ENCODE data around the gene RBP5. TPM values are rescaled to one million over a fixed set of nuclear protein-coding genes. Genes with fewer than 3 reads are reported as not detected.

The RBP5 gene
- total RNA-seq, 1 experiment from 2014 or later: not detected

DNA sequence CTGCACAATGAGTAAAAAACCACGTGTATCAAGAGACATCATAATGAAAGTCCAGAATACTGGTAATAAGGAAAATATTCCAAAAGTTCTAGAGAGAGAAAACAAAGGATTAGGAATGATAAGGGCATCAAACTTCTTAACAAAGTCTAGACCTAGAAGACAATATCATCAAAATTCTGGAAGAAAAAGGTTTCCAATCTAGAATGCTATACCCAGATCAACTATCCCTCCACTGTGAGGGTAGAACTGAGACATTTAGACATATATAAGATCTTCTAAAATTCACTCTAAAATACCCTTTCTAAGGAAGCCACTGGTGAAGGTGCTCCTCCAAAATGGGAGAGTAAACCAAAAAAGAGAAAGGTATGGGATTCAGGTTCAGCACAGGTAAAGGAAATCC, 22.6 kb downstream of the RBP5 start:
- H3K36me3 ChIP-seq (ENCODE audit: low read depth, low read length): peaks cover 5% of the 10 kb centered on the region; the same call in 1 of the 2 replicates
- H3K9ac ChIP-seq (ENCODE audit: low read length): no peak overlapping the region
- no TSS peak for BruUV-seq (replicated peaks)
- no peaks in the 10 kb centered on the region for H3K9me2 ChIP-seq (replicated peaks; ENCODE audit: low read length)
- no peak overlapping the region for H3K27ac ChIP-seq (ENCODE audit: low read length)
- ATAC-seq: no peak
- H2AFZ ChIP-seq (ENCODE audit: low read length): no peak overlapping the region
- H3F3A ChIP-seq (ENCODE audit: low read length, unreplicated experiment): no peaks in the 10 kb centered on the region
- H3K4me2 ChIP-seq (ENCODE audit: low read length): no peak overlapping the region
- TF ChIP-seq EZH2 (IDR thresholded peaks at IDR 0.05; ENCODE audit: low read length, unreplicated experiment): no peak
- no peak for TF ChIP-seq EZH2phosphoT487 (IDR thresholded peaks at IDR 0.05; ENCODE audit: borderline replicate concordance, low read length)
- TF ChIP-seq, protein P1, sequence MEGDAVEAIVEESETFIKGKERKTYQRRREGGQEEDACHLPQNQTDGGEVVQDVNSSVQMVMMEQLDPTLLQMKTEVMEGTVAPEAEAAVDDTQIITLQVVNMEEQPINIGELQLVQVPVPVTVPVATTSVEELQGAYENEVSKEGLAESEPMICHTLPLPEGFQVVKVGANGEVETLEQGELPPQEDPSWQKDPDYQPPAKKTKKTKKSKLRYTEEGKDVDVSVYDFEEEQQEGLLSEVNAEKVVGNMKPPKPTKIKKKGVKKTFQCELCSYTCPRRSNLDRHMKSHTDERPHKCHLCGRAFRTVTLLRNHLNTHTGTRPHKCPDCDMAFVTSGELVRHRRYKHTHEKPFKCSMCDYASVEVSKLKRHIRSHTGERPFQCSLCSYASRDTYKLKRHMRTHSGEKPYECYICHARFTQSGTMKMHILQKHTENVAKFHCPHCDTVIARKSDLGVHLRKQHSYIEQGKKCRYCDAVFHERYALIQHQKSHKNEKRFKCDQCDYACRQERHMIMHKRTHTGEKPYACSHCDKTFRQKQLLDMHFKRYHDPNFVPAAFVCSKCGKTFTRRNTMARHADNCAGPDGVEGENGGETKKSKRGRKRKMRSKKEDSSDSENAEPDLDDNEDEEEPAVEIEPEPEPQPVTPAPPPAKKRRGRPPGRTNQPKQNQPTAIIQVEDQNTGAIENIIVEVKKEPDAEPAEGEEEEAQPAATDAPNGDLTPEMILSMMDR (conservative IDR thresholded peaks at IDR 0.05; ENCODE audit: low read depth, low read length): no peak
- no peaks in the 10 kb centered on the region; the same call in 1 of the 2 replicates for H3K4me1 ChIP-seq (ENCODE audit: insufficient read depth, low read length)
- H3K79me2 ChIP-seq (ENCODE audit: low read length): peaks cover 19% of the 10 kb centered on the region; the same call in 1 of the 2 replicates
- no peaks in the 10 kb centered on the region for H3K27me3 ChIP-seq (ENCODE audit: low read length)
- H3K4me3 ChIP-seq (ENCODE audit: low read length): no peak overlapping the region
- intact Hi-C loops (cut with micrococcal nuclease): no loop called here
- DNase-seq: no peak
- H4K20me1 ChIP-seq (ENCODE audit: low read length): no peaks in the 10 kb centered on the region
- POLR2A ChIA-PET (ENCODE audit: unreplicated experiment): no interaction called here
- no peaks in the 10 kb centered on the region for H3K9me3 ChIP-seq (ENCODE audit: low read length)
- CTCF ChIA-PET: no interaction called here

- CTCF ChIA-PET: no interaction called here
- H3F3A ChIP-seq (ENCODE audit: low read length, unreplicated experiment): no peaks in the 10 kb centered on the region
- intact Hi-C loops (cut with micrococcal nuclease): no loop called here
- TF ChIP-seq EZH2phosphoT487 (IDR thresholded peaks at IDR 0.05; ENCODE audit: borderline replicate concordance, low read length): no peak
- TF ChIP-seq EZH2 (IDR thresholded peaks at IDR 0.05; ENCODE audit: low read length, unreplicated experiment): no peak
- TF ChIP-seq, protein P1 (conservative IDR thresholded peaks at IDR 0.05; ENCODE audit: low read depth, low read length): no peak
- no peaks in the 10 kb centered on the region for H3K27me3 ChIP-seq (ENCODE audit: low read length)
- H3K9ac ChIP-seq (ENCODE audit: low read length): no peak overlapping the region
- no peak overlapping the region for H2AFZ ChIP-seq (ENCODE audit: low read length)
- H3K4me2 ChIP-seq (ENCODE audit: low read length): no peak overlapping the region
- H4K20me1 ChIP-seq (ENCODE audit: low read length): no peaks in the 10 kb centered on the region
- no peaks in the 10 kb centered on the region; the same call in 1 of the 2 replicates for H3K4me1 ChIP-seq (ENCODE audit: insufficient read depth, low read length)
- H3K27ac ChIP-seq (ENCODE audit: low read length): no peak overlapping the region
- no peaks in the 10 kb centered on the region for H3K9me3 ChIP-seq (ENCODE audit: low read length)
- POLR2A ChIA-PET (ENCODE audit: unreplicated experiment): no interaction called here
- peaks cover 5% of the 10 kb centered on the region; the same call in 1 of the 2 replicates for H3K36me3 ChIP-seq (ENCODE audit: low read depth, low read length)
- no peaks in the 10 kb centered on the region for H3K9me2 ChIP-seq (replicated peaks; ENCODE audit: low read length)
- DNase-seq: no peak
- BruUV-seq (replicated peaks): no TSS peak
- peaks cover 15% of the 10 kb centered on the region; the same call in 1 of the 2 replicates for H3K79me2 ChIP-seq (ENCODE audit: low read length)
- no peak for ATAC-seq
- no peak overlapping the region for H3K4me3 ChIP-seq (ENCODE audit: low read length)
These were observed 24.7 kb downstream of the RBP5 start for GRCh38 chr12:7103837-7104584.

GRCh38 chr12:7102582-7102981, 26.1 kb downstream of the RBP5 start:
- Histone ChIP-seq H3K9me2 (replicated peaks; ENCODE audit: low read length) (no peaks in the 10 kb centered on the region), H3K79me2 (ENCODE audit: low read length) (0 out of 2 replicates have a peak, but pooled peaks cover 5% of the 10 kb centered on the region), H3K9ac (ENCODE audit: low read length) (no peak overlapping the region), H3K9me3 (ENCODE audit: low read length) (no peaks in the 10 kb centered on the region), H2AFZ (ENCODE audit: low read length) (no peak overlapping the region), H3K27me3 (ENCODE audit: low read length) (no peaks in the 10 kb centered on the region), H3F3A (ENCODE audit: low read length, unreplicated experiment) (no peaks in the 10 kb centered on the region), H3K4me2 (ENCODE audit: low read length) (no peak overlapping the region), H3K4me1 (ENCODE audit: insufficient read depth, low read length) (no peaks in the 10 kb centered on the region), H3K4me3 (ENCODE audit: low read length) (no peak overlapping the region), H3K36me3 (ENCODE audit: low read depth, low read length) (peaks cover 5% of the 10 kb centered on the region; the same call in 1 of the 2 replicates), H4K20me1 (ENCODE audit: low read length) (no peaks in the 10 kb centered on the region), H3K27ac (ENCODE audit: low read length) (no peak overlapping the region)
- intact Hi-C loops (cut with micrococcal nuclease): no loop called here
- CTCF ChIA-PET: no interaction called here
- POLR2A ChIA-PET (ENCODE audit: unreplicated experiment): no interaction called here
- BruUV-seq (replicated peaks): no TSS peak
- TF ChIP-seq, protein P1 (conservative IDR thresholded peaks at IDR 0.05; ENCODE audit: low read depth, low read length): no peak
- TF ChIP-seq EZH2phosphoT487 (IDR thresholded peaks at IDR 0.05; ENCODE audit: borderline replicate concordance, low read length) (no peak), EZH2 (IDR thresholded peaks at IDR 0.05; ENCODE audit: low read length, unreplicated experiment) (no peak)
- ATAC-seq (no peak), DNase-seq (no peak)
